Measurements from ENCODE around the gene TNFRSF25. TPM values are rescaled to one million over a fixed set of nuclear protein-coding genes. Genes with fewer than 3 reads are reported as not detected.

Gene TNFRSF25
- total and polyA plus RNA-seq, 2 of the 8 experiments (the other 6 are each of a cell fraction or from before 2014, with no cell fraction given), result 10.7 to 19.5 TPM

DNA sequence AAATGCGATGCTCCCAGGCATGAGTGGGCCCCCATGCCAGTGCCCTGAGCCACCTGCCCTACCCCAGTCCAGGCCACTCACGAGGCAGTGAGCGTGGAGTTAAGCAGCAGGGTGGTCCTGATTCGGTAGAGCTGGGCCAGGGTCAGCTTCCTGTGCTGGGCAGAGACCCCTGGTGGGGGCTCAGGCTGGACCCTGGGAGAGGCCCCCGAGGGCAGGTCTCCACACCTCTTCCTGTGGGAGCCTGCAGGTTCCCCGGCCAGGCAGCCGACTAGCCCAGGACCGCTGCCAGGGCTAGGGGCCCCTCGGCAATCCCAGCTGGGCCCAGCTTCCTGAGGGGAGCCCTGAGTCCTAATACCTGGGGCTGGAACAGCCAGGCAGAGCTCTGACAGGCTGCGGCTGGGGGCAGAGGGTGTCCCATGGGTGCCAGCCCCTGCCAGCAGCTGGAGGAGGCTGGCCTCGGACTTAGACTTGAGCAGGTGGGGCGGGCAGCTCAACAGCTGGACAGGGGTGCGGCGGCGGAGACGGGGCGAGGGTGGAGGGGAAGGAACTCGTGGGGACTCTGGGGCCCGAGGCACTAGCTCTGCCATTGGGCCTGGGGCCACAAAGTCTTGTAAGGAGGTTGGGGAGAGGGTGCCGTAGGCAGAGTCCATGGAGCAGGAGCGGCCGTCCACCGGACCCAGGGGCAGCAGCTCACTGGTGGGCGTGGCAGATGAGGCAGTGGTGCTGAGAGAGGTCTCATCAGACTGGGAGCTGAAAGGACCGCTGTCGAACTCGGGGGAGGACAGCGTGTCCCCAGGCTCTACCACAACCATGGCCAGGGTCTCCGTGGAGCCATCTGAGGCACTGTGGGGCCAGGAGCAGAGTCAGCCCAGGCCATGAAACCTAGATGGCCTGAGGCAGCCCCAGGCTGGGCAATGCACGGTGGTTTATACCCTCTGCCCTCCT is 2.0 kb upstream of the TNFRSF25 start (continued):
- TF ChIP-seq, protein P1, sequence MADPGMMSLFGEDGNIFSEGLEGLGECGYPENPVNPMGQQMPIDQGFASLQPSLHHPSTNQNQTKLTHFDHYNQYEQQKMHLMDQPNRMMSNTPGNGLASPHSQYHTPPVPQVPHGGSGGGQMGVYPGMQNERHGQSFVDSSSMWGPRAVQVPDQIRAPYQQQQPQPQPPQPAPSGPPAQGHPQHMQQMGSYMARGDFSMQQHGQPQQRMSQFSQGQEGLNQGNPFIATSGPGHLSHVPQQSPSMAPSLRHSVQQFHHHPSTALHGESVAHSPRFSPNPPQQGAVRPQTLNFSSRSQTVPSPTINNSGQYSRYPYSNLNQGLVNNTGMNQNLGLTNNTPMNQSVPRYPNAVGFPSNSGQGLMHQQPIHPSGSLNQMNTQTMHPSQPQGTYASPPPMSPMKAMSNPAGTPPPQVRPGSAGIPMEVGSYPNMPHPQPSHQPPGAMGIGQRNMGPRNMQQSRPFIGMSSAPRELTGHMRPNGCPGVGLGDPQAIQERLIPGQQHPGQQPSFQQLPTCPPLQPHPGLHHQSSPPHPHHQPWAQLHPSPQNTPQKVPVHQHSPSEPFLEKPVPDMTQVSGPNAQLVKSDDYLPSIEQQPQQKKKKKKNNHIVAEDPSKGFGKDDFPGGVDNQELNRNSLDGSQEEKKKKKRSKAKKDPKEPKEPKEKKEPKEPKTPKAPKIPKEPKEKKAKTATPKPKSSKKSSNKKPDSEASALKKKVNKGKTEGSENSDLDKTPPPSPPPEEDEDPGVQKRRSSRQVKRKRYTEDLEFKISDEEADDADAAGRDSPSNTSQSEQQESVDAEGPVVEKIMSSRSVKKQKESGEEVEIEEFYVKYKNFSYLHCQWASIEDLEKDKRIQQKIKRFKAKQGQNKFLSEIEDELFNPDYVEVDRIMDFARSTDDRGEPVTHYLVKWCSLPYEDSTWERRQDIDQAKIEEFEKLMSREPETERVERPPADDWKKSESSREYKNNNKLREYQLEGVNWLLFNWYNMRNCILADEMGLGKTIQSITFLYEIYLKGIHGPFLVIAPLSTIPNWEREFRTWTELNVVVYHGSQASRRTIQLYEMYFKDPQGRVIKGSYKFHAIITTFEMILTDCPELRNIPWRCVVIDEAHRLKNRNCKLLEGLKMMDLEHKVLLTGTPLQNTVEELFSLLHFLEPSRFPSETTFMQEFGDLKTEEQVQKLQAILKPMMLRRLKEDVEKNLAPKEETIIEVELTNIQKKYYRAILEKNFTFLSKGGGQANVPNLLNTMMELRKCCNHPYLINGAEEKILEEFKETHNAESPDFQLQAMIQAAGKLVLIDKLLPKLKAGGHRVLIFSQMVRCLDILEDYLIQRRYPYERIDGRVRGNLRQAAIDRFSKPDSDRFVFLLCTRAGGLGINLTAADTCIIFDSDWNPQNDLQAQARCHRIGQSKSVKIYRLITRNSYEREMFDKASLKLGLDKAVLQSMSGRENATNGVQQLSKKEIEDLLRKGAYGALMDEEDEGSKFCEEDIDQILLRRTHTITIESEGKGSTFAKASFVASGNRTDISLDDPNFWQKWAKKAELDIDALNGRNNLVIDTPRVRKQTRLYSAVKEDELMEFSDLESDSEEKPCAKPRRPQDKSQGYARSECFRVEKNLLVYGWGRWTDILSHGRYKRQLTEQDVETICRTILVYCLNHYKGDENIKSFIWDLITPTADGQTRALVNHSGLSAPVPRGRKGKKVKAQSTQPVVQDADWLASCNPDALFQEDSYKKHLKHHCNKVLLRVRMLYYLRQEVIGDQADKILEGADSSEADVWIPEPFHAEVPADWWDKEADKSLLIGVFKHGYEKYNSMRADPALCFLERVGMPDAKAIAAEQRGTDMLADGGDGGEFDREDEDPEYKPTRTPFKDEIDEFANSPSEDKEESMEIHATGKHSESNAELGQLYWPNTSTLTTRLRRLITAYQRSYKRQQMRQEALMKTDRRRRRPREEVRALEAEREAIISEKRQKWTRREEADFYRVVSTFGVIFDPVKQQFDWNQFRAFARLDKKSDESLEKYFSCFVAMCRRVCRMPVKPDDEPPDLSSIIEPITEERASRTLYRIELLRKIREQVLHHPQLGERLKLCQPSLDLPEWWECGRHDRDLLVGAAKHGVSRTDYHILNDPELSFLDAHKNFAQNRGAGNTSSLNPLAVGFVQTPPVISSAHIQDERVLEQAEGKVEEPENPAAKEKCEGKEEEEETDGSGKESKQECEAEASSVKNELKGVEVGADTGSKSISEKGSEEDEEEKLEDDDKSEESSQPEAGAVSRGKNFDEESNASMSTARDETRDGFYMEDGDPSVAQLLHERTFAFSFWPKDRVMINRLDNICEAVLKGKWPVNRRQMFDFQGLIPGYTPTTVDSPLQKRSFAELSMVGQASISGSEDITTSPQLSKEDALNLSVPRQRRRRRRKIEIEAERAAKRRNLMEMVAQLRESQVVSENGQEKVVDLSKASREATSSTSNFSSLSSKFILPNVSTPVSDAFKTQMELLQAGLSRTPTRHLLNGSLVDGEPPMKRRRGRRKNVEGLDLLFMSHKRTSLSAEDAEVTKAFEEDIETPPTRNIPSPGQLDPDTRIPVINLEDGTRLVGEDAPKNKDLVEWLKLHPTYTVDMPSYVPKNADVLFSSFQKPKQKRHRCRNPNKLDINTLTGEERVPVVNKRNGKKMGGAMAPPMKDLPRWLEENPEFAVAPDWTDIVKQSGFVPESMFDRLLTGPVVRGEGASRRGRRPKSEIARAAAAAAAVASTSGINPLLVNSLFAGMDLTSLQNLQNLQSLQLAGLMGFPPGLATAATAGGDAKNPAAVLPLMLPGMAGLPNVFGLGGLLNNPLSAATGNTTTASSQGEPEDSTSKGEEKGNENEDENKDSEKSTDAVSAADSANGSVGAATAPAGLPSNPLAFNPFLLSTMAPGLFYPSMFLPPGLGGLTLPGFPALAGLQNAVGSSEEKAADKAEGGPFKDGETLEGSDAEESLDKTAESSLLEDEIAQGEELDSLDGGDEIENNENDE (IDR thresholded peaks at IDR 0.05; ENCODE audit: insufficient replicate concordance, low read length), result no peak
- TF ChIP-seq, protein P2, sequence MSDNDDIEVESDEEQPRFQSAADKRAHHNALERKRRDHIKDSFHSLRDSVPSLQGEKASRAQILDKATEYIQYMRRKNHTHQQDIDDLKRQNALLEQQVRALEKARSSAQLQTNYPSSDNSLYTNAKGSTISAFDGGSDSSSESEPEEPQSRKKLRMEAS (IDR thresholded peaks at IDR 0.05), result no peak
- no peak for TF ChIP-seq BRCA1 (IDR thresholded peaks at IDR 0.05; ENCODE audit: low read depth, low read length)
- no peak for TF ChIP-seq POLR2A (IDR thresholded peaks at IDR 0.05; ENCODE audit: control extremely low read depth in 1 of 2, low read depth in 2 of 2, low read length in 2 of 2)

All from H1 (cell line).